ENCODE results near the gene FAM53C.
"Not testable (repeated sequence)": the region's sequence is repeated elsewhere in the genome, so short reads cannot be mapped to it uniquely, and the experiment has no call there.

Gene FAM53C

GRCh38 chr5:138389332-138389731 lies 51.3 kb downstream of the FAM53C start:
- Histone ChIP-seq H3K27me3 (ENCODE audit: low read depth) (no peaks in the 10 kb centered on the region), H3K9me3 (no peaks in the 10 kb centered on the region), H3K4me1 (no peaks in the 10 kb centered on the region), H3K36me3 (replicated peaks) (peaks cover 52% of the 10 kb centered on the region), H3K4me3 (no peak overlapping the region)
- in situ Hi-C loops (cut with MboI; ENCODE audit: low sequenced_read_pairs) = no loop called here
- DNase-seq (ENCODE audit: low spot score in 2 of 2) = no peak

GRCh38 chr5:138389911-138390310 lies 51.8 kb downstream of the FAM53C start:
- H3K9me3 ChIP-seq; H3K4me1 ChIP-seq; DNase-seq (ENCODE audit: low spot score in 2 of 2); H3K27me3 ChIP-seq (ENCODE audit: low read depth); in situ Hi-C loops (cut with MboI; ENCODE audit: low sequenced_read_pairs); H3K4me3 ChIP-seq: not testable (repeated sequence)
- peaks cover 55% of the 10 kb centered on the region for H3K36me3 ChIP-seq (replicated peaks)

GRCh38 chr5:138391859-138392386 lies 53.9 kb downstream of the FAM53C start:
- DNase-seq (ENCODE audit: low spot score in 2 of 2) = no peak
- no peaks in the 10 kb centered on the region for H3K4me1 ChIP-seq
- H3K4me3 ChIP-seq = no peak overlapping the region
- in situ Hi-C loops (cut with MboI; ENCODE audit: low sequenced_read_pairs) = no loop called here
- no peaks in the 10 kb centered on the region for H3K9me3 ChIP-seq
- peaks cover 59% of the 10 kb centered on the region for H3K36me3 ChIP-seq (replicated peaks)
- no peaks in the 10 kb centered on the region for H3K27me3 ChIP-seq (ENCODE audit: low read depth)

Data from HAP-1 (cell line).